IMR-90 (cell line): ENCODE data around the gene LHX8. TPM values are rescaled to one million over a fixed set of nuclear protein-coding genes. Genes with fewer than 3 reads are reported as not detected.

ENCODE experiments used
- ATAC-seq: fragments of 200-7000 bp; cut with Tn5 transposase; 2 replicates; pipeline ENCODE4 v1.9.1; 2020; ENCODE audit warnings: low read depth, mild to moderate bottlenecking, moderate library complexity
- BruUV-seq: library from RNA; stranded (reverse); fragments of 400-500 nt; replicated peaks from 2 replicates; lab custom pipeline; 2021; lab: Mats Ljungman, UMichigan
- CTCF ChIA-PET: fragments of 300-600 bp; formaldehyde crosslinking; extraction: SDS; loops from one replicate; lab custom pipeline; 2021; ENCODE audit warnings: antibody characterized with exemption; lab: Yijun Ruan, JAX
- POLR2A ChIA-PET: fragments of 300-600 bp; sonication (Branson Sonifier 250); formaldehyde crosslinking; loops from one replicate; lab custom pipeline; 2022; ENCODE audit warnings: antibody characterized with exemption; ENCODE audit not compliant: unreplicated experiment; lab: Charles Lee
- DNase-seq: peaks from one replicate; pipeline ENCODE4 v3.0.0; 2013
- H2AFZ ChIP-seq: replicated peaks from 2 replicates; pipeline ENCODE3; 2013; ENCODE audit warnings: low read length, mild to moderate bottlenecking; ENCODE audit not compliant: poor library complexity
- H2AK5ac ChIP-seq: 2 replicates; pipeline ENCODE4 v1.6.1; 2013; ENCODE audit warnings: low read depth, low read length, inconsistent platforms
- H2AK9ac ChIP-seq: replicated peaks from 2 replicates; pipeline ENCODE3; 2013; ENCODE audit warnings: mild to moderate bottlenecking, low read depth, low read length, moderate library complexity; ENCODE audit not compliant: poor library complexity
- H2BK120ac ChIP-seq: 2 replicates; pipeline ENCODE4 v1.6.1; 2013; ENCODE audit warnings: low read depth, low read length, inconsistent platforms
- H2BK15ac ChIP-seq: 3 replicates; pipeline ENCODE4 v1.6.1; 2013; ENCODE audit warnings: low read depth, low read length, inconsistent platforms
- H2BK20ac ChIP-seq: 2 replicates; pipeline ENCODE4 v1.6.1; 2013; ENCODE audit warnings: low read depth, mild to moderate bottlenecking, inconsistent platforms, low read length, moderate library complexity
- H2BK5ac ChIP-seq: 2 replicates; pipeline ENCODE4 v1.6.1; 2013; ENCODE audit warnings: mild to moderate bottlenecking, low read depth, low read length, inconsistent platforms; ENCODE audit not compliant: poor library complexity, severe bottlenecking
- H3K14ac ChIP-seq: replicated peaks from 2 replicates; pipeline ENCODE4 v1.6.1; 2013; ENCODE audit warnings: low read depth, low read length, inconsistent platforms
- H3K18ac ChIP-seq: 2 replicates; pipeline ENCODE4 v1.6.1; 2013; ENCODE audit warnings: low read depth, low read length, control low read depth
- H3K23ac ChIP-seq: 2 replicates; pipeline ENCODE4 v1.6.1; 2013; ENCODE audit warnings: low read depth, low read length, inconsistent platforms
- H3K27ac ChIP-seq: 2 replicates; pipeline ENCODE4 v1.5.1; 2013; ENCODE audit warnings: mild to moderate bottlenecking, control low read depth, low read length; ENCODE audit not compliant: insufficient read depth
- H3K27me3 ChIP-seq: 2 replicates; pipeline ENCODE4 v1.6.1; 2013; ENCODE audit warnings: low read length; ENCODE audit not compliant: control insufficient read depth, insufficient read depth
- H3K36me3 ChIP-seq: 2 replicates; pipeline ENCODE4 v1.6.1; 2013; ENCODE audit warnings: low read length, mixed read lengths; ENCODE audit not compliant: control insufficient read depth, insufficient read depth
- H3K4ac ChIP-seq: 2 replicates; pipeline ENCODE4 v1.6.1; 2013; ENCODE audit warnings: low read depth, low read length, inconsistent platforms
- H3K4me1 ChIP-seq: 2 replicates; pipeline ENCODE4 v1.6.1; 2013; ENCODE audit warnings: low read length, mixed read lengths; ENCODE audit not compliant: control insufficient read depth, insufficient read depth
- H3K4me2 ChIP-seq: 2 replicates; pipeline ENCODE4 v1.6.1; 2013; ENCODE audit warnings: low read depth, mild to moderate bottlenecking, control low read depth, low read length, moderate library complexity
- H3K4me3 ChIP-seq: 2 replicates; pipeline ENCODE4 v1.5.1; 2013; ENCODE audit warnings: low read depth, mild to moderate bottlenecking, control low read depth, low read length, moderate library complexity; ENCODE audit not compliant: insufficient read depth
- H3K56ac ChIP-seq: 2 replicates; pipeline ENCODE4 v1.6.1; 2013; ENCODE audit warnings: low read length, inconsistent platforms; ENCODE audit not compliant: insufficient read depth; ENCODE audit errors: extremely low read depth
- H3K79me1 ChIP-seq, 2 experiments: 2 replicates each; pipeline ENCODE4 v1.6.1; 2013; ENCODE audit warnings: low read length in 2 of 2, inconsistent platforms in 1 of 2, low read depth in 1 of 2
- H3K9ac ChIP-seq: 2 replicates; pipeline ENCODE4 v1.6.1; 2013; ENCODE audit warnings: low read depth, low read length, control low read depth
- H3K9me1 ChIP-seq: 2 replicates; pipeline ENCODE4 v1.6.1; 2013; ENCODE audit warnings: low read length, inconsistent platforms; ENCODE audit not compliant: insufficient read depth
- H3K9me3 ChIP-seq: 2 replicates; pipeline ENCODE4 v1.6.1; 2013; ENCODE audit warnings: low read length; ENCODE audit not compliant: control insufficient read depth, insufficient read depth
- H4K20me1 ChIP-seq: 2 replicates; pipeline ENCODE4 v1.6.1; 2013; ENCODE audit warnings: low read length, inconsistent platforms; ENCODE audit not compliant: insufficient read depth
- H4K5ac ChIP-seq: 2 replicates; pipeline ENCODE4 v1.6.1; 2013; ENCODE audit warnings: mild to moderate bottlenecking, low read depth, low read length, control low read depth
- H4K8ac ChIP-seq, 2 experiments: 2 replicates each; pipeline ENCODE4 v1.6.1; 2013; ENCODE audit warnings: low read depth in 2 of 2, low read length in 2 of 2, control low read depth in 1 of 2, inconsistent platforms in 1 of 2
- H4K91ac ChIP-seq: 2 replicates; pipeline ENCODE4 v1.6.1; 2013; ENCODE audit warnings: low read depth, low read length, inconsistent platforms; ENCODE audit not compliant: insufficient read depth
- POLR2A ChIP-seq: IDR thresholded peaks from 2 replicates; pipeline ENCODE4 v1.6.1; 2012; ENCODE audit warnings: mild to moderate bottlenecking, low read depth, low read length
- RFX5 ChIP-seq: IDR thresholded peaks from 2 replicates; pipeline ENCODE4 v1.8.0; 2012; ENCODE audit warnings: low read depth, mild to moderate bottlenecking, low read length, moderate library complexity
- WGBS, 2 experiments: methylation state at CpG; one replicate each; pipeline versions ENCODE4 v1.1.5 to v1.1.7; 2013; ENCODE audit warnings: missing lambda C conversion rate in 2 of 2; ENCODE audit not compliant: insufficient read length in 1 of 2; ENCODE audit errors: extremely low coverage in 2 of 2; 5-methylcytosine and 5-hydroxymethylcytosine counted together
- dilution Hi-C: fragments of 300-500 bp; cut with HindIII; formaldehyde crosslinking; loops from one replicate; pipeline ENCODE4 v1.14.3; 2018; ENCODE audit warnings: low sequenced_read_pairs; ENCODE audit not compliant: unreplicated experiment
- in situ Hi-C: fragments of 300-500 bp; cut with MboI; formaldehyde crosslinking; loops from 3 replicates; pipeline ENCODE4 v1.14.3; 2019; ENCODE audit warnings: low sequenced_read_pairs, inconsistent platforms, mixed read lengths
- intact Hi-C: fragments of 100-400 bp; cut with micrococcal nuclease; formaldehyde crosslinking; loops from 2 replicates; pipeline ENCODE4 v1.10.0; 2022
- polyA plus RNA-seq, 3 experiments: library from polyadenylated mRNA; depleted of rRNA; stranded (reverse); fragments of >200 nt; gene quantifications; 2 replicates each; pipeline ENCODE4 v1.2.3, GENCODE V29; 2012; ENCODE audit warnings: low replicate concordance in 1 of 3
- total RNA-seq: library from RNA; depleted of rRNA; stranded (reverse); fragments of >200 nt; gene quantifications from 2 replicates; pipeline ENCODE4 v1.2.3, GENCODE V29; 2012

Gene LHX8
- total and polyA plus RNA-seq, 2 of the 4 experiments (the other 2 are of a cell fraction): not detected

DNA sequence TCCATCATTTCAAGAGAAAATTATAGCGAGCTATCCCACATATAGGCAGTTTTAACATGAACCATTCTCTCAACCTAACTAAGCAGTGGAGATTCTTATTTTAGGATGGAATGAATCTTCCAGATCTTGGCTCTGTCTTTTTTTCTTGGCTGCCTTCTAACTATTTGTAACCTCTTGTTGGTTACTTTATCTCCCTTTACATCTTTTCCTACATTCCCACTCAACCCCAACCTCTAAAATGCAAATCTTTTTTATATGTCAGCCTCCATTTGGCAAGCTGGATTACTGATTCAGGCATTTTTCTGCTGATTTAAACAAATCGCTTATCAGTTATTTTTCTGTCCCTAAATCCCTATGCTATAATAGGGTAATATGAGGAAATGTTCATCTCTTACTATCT is 46.9 kb upstream of the LHX8 start:
- Histone ChIP-seq H3K4ac (no peak overlapping the region), H3K27ac (no peak overlapping the region), H2BK20ac (no peak overlapping the region), H3K27me3 (no peaks in the 10 kb centered on the region), H3K9ac (no peak overlapping the region), H3K4me3 (no peak overlapping the region), H4K91ac (no peak overlapping the region), H3K18ac (no peak overlapping the region), H2BK120ac (no peak overlapping the region), H3K56ac (no peak overlapping the region), H3K23ac (no peak overlapping the region), H3K79me1 (no peaks in the 10 kb centered on the region), H4K5ac (no peak overlapping the region), H4K20me1 (no peaks in the 10 kb centered on the region), H2AK9ac (no peak overlapping the region), H3K14ac (no peak overlapping the region), H3K9me3 (no peaks in the 10 kb centered on the region; the same call in 1 of the 2 replicates), H2BK15ac (no peak overlapping the region), H2BK5ac (no peak overlapping the region), H3K4me2 (no peak overlapping the region), H3K4me1 (no peaks in the 10 kb centered on the region), H2AFZ (no peak overlapping the region), H3K9me1 (no peaks in the 10 kb centered on the region), H4K8ac (no peak overlapping the region), H3K36me3 (no peaks in the 10 kb centered on the region), H2AK5ac (no peak overlapping the region)
- ChIA-PET CTCF (no interaction called here), POLR2A (no interaction called here)
- TF ChIP-seq RFX5 (no peak), POLR2A (no peak)
- intact Hi-C loops: no loop called here
- DNase-seq (no peak), ATAC-seq (no peak)
- WGBS, 2 experiments: no CpG with 5 or more reads among the region's 2 CpGs
- dilution Hi-C loops: no loop called here
- in situ Hi-C loops: no loop called here
- no TSS peak for BruUV-seq
